ENCODE data around the gene DNAI7. TPM values are rescaled to one million over a fixed set of nuclear protein-coding genes. Genes with fewer than 3 reads are reported as not detected.

Gene DNAI7
- total RNA-seq, 1 donor from 2014 or later: 0.33 TPM

DNA sequence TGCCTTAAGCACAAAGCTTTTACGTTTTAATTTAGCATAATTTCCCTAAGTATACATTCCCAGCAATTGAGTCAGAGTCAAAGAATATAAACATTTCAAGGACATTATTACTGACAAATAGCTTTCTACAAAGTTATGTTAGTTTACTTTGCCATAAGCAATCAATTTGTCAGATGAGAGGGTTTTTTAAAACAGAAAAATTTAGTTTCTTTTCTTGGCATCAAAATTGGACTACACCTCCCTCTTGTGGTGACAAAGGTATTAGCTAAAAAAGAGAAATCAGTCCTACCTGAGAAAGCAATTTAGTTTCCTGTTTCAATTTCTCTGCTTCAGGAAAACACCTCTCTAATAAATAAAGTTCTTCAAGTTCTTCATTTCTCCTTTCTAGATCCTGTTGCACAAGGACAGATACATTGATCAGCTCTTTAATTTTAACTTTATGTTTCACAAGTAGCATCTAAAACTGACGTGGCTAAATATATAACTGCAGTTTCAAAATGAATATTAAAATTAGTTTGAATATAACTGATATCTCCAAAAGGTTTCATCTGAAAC is 39.9 kb downstream of the DNAI7 start:
- no peak overlapping the region for H3K4me3 Mint-ChIP-seq (ENCODE audit: unreplicated experiment)
- no peaks in the 10 kb centered on the region for H3K36me3 Mint-ChIP-seq (ENCODE audit: low read depth, unreplicated experiment)
- H3K27ac Mint-ChIP-seq (ENCODE audit: unreplicated experiment): no peak overlapping the region
- TF ChIP-seq, protein P1, sequence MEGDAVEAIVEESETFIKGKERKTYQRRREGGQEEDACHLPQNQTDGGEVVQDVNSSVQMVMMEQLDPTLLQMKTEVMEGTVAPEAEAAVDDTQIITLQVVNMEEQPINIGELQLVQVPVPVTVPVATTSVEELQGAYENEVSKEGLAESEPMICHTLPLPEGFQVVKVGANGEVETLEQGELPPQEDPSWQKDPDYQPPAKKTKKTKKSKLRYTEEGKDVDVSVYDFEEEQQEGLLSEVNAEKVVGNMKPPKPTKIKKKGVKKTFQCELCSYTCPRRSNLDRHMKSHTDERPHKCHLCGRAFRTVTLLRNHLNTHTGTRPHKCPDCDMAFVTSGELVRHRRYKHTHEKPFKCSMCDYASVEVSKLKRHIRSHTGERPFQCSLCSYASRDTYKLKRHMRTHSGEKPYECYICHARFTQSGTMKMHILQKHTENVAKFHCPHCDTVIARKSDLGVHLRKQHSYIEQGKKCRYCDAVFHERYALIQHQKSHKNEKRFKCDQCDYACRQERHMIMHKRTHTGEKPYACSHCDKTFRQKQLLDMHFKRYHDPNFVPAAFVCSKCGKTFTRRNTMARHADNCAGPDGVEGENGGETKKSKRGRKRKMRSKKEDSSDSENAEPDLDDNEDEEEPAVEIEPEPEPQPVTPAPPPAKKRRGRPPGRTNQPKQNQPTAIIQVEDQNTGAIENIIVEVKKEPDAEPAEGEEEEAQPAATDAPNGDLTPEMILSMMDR (IDR thresholded peaks at IDR 0.05; ENCODE audit: unreplicated experiment): peak; percentile 80
- DNase-seq (ENCODE audit: low spot score): no peak
- H3K4me1 Mint-ChIP-seq (ENCODE audit: unreplicated experiment): no peaks in the 10 kb centered on the region
- peaks cover 1% of the 10 kb centered on the region for H3K27me3 Mint-ChIP-seq (ENCODE audit: unreplicated experiment)
- H3K9me3 Mint-ChIP-seq (ENCODE audit: unreplicated experiment): no peaks in the 10 kb centered on the region

DNA sequence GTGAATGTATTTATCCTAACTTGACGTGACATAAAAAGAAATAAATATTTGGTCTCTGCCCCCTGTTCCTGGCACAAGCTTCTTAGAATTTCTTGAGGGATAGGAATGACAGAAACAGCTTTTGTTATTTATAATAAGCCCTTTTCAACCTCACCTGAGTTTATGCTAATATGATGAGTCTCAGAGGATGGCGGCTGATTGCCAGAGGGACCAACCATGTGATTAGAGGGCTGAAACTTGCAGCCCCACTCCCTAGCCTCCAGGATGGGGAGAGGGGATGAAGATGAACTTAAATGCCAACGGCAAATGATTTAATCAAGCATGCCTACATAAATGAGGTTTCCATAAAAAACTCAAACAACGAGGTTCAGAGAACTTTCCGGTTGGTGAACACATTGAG is 42.9 kb downstream of the DNAI7 start:
- Mint-ChIP-seq H3K36me3 (ENCODE audit: low read depth, unreplicated experiment) (no peaks in the 10 kb centered on the region), H3K9me3 (ENCODE audit: unreplicated experiment) (no peaks in the 10 kb centered on the region), H3K4me3 (ENCODE audit: unreplicated experiment) (no peak overlapping the region), H3K27ac (ENCODE audit: unreplicated experiment) (no peak overlapping the region), H3K4me1 (ENCODE audit: unreplicated experiment) (no peaks in the 10 kb centered on the region), H3K27me3 (ENCODE audit: unreplicated experiment) (peaks cover 1% of the 10 kb centered on the region)
- no peak for DNase-seq (ENCODE audit: low spot score)
- TF ChIP-seq, protein P1 (IDR thresholded peaks at IDR 0.05; ENCODE audit: unreplicated experiment): no peak

DNA sequence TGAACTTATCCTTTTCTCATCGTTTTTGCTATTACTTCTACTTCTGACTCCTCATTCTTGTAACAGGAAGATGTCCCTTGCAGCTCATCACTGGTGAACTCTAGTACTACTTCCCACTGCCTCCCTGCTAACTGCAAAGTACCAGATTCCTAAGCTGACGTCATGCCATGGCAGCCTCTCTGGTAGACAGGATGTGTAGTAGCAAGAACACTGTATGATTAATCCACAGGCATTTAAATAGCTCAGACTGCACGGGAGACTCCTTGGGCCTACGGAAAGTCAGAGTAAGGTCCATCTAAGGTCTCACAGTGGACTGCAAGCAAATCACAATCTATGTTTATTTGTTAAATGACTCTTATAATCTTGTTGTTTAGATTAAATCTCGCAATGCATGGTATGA is 43.5 kb downstream of the DNAI7 start:
- Mint-ChIP-seq H3K36me3 (ENCODE audit: low read depth, unreplicated experiment) (no peaks in the 10 kb centered on the region), H3K4me3 (ENCODE audit: unreplicated experiment) (no peak overlapping the region), H3K9me3 (ENCODE audit: unreplicated experiment) (no peaks in the 10 kb centered on the region), H3K4me1 (ENCODE audit: unreplicated experiment) (no peaks in the 10 kb centered on the region), H3K27me3 (ENCODE audit: unreplicated experiment) (no peaks in the 10 kb centered on the region), H3K27ac (ENCODE audit: unreplicated experiment) (no peak overlapping the region)
- peak; percentile 7 for DNase-seq (ENCODE audit: low spot score)
- TF ChIP-seq, protein P1 (IDR thresholded peaks at IDR 0.05; ENCODE audit: unreplicated experiment): no peak

DNA sequence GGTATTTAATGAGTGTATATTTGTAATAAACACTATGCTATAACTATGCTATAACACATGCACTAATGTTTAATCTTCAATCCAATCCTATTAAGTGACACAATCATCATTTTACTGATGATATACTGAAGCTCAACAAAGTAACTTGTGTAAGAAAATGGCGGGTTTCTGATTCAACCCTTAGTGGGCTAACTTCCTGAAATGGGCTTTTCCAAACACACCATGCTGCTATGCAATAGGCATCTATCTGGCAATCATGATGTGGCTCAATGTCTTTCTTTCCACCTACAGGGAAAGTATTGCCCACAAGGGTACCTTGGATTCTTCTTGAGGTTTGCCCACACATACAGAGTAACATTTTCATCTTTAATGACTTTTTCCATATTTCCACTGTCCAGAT is 48.3 kb downstream of the DNAI7 start:
- DNase-seq (ENCODE audit: low spot score): no peak
- no peaks in the 10 kb centered on the region for H3K4me1 Mint-ChIP-seq (ENCODE audit: unreplicated experiment)
- H3K36me3 Mint-ChIP-seq (ENCODE audit: low read depth, unreplicated experiment): no peaks in the 10 kb centered on the region
- TF ChIP-seq, protein P1 (IDR thresholded peaks at IDR 0.05; ENCODE audit: unreplicated experiment): no peak
- H3K27me3 Mint-ChIP-seq (ENCODE audit: unreplicated experiment): no peaks in the 10 kb centered on the region
- no peak overlapping the region for H3K27ac Mint-ChIP-seq (ENCODE audit: unreplicated experiment)
- H3K4me3 Mint-ChIP-seq (ENCODE audit: unreplicated experiment): no peak overlapping the region
- no peaks in the 10 kb centered on the region for H3K9me3 Mint-ChIP-seq (ENCODE audit: unreplicated experiment)

DNA sequence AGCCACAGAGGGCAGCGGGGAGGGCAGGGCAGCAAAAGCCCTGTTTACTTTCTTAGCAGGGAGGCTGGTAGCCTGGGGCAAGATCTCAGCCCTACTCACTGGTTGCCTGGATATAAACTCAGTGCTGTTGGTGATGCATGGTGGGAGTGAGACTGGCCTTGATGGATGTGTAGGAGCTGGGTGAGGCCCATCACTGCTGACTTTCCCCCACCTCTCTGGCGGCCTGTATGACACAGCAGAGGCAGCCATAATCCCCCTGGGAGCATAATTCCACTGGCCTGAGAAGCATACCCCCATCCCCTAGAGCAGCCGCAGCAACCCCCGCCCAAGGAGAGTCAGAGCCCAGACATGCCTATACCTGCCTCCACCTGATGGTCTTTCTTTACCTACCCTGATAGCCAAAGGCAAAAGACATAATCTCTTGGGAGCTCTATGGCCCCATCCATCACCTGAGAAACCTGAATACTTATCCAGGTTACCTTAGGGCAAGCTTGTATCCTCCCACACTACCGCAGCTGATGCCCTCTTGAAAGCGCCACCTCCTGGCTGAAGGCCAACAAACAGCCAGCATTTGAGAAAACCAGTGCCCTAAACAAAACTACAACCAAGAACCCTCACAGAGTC is 59.3 kb downstream of the DNAI7 start:
- Mint-ChIP-seq H3K27ac (ENCODE audit: unreplicated experiment) (no peak overlapping the region), H3K36me3 (ENCODE audit: low read depth, unreplicated experiment) (no peaks in the 10 kb centered on the region), H3K4me3 (ENCODE audit: unreplicated experiment) (no peak overlapping the region), H3K27me3 (ENCODE audit: unreplicated experiment) (no peaks in the 10 kb centered on the region), H3K9me3 (ENCODE audit: unreplicated experiment) (no peaks in the 10 kb centered on the region), H3K4me1 (ENCODE audit: unreplicated experiment) (no peaks in the 10 kb centered on the region)
- TF ChIP-seq, protein P1 (IDR thresholded peaks at IDR 0.05; ENCODE audit: unreplicated experiment): peak; percentile 25
- peak; percentile 49 for DNase-seq (ENCODE audit: low spot score)
